Sciatic nerve (tissue), 1 donor: Measurements from ENCODE around the gene BHLHA9. TPM values are rescaled to one million over a fixed set of nuclear protein-coding genes. Genes with fewer than 3 reads are reported as not detected.

Experiments used
- total RNA-seq: library from RNA; stranded (reverse); fragmentation: NEBNext Ultra II Directional; extraction: Animal tissue kit (Norgen Biotek cat#: 25700); gene quantifications from one replicate; pipeline ENCODE4 v1.2.1, GENCODE V29; 2021
- donor health status: DM: no; HTN: no; CAD: no.

The BHLHA9 gene
- total RNA-seq, 1 donor from 2014 or later: not detected

Other genes with a start within 250 kb of the BHLHA9 start
- gene ABR, start 90.5 kb upstream of the BHLHA9 start, total RNA-seq: 110 TPM
- gene TRARG1, start 9.2 kb downstream of the BHLHA9 start, total RNA-seq: 5.3 TPM
- gene YWHAE, start 129.8 kb downstream of the BHLHA9 start, total RNA-seq: 473 TPM
- gene CRK, start 185.8 kb downstream of the BHLHA9 start, total RNA-seq: 59.6 TPM
- 326 TPM for gene MYO1C, start 222.2 kb downstream of the BHLHA9 start, total RNA-seq
- 46.5 TPM for gene INPP5K, start 246.2 kb downstream of the BHLHA9 start, total RNA-seq